WI38 (cell line): ENCODE results near the gene CLDN9.

Experiments used
- H3K4me3 ChIP-seq: 2 replicates; pipeline ENCODE4 v1.5.1; 2011; ENCODE audit warnings: low read depth, mild to moderate bottlenecking, control low read depth, low read length
- TF ChIP-seq, protein P1 (sequence below): IDR thresholded peaks from 2 replicates; pipeline ENCODE4 v1.5.1; 2012; ENCODE audit warnings: low read depth, mild to moderate bottlenecking, control low read depth, low read length

CLDN9 gene

DNA sequence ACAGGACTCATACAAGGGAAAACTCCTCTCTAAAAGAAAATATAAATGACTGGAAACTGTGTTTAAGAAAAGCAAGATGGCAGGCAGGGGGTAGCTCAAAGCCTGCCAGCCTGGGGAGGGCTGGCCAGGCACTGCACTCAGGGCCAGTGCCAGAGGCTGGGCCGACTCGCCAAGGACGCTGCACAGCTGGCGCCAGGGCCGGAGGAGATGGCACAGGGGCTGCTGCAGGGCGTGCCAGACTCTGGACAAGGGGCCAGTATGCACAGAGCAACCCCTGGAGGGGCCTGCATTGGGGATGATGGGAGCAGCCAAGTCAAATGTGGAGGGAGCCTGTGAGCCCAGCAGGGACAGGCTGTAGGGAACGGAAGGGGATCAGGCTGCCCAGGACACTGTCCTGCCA is 36.5 kb upstream of the CLDN9 start:
- TF ChIP-seq, protein P1, sequence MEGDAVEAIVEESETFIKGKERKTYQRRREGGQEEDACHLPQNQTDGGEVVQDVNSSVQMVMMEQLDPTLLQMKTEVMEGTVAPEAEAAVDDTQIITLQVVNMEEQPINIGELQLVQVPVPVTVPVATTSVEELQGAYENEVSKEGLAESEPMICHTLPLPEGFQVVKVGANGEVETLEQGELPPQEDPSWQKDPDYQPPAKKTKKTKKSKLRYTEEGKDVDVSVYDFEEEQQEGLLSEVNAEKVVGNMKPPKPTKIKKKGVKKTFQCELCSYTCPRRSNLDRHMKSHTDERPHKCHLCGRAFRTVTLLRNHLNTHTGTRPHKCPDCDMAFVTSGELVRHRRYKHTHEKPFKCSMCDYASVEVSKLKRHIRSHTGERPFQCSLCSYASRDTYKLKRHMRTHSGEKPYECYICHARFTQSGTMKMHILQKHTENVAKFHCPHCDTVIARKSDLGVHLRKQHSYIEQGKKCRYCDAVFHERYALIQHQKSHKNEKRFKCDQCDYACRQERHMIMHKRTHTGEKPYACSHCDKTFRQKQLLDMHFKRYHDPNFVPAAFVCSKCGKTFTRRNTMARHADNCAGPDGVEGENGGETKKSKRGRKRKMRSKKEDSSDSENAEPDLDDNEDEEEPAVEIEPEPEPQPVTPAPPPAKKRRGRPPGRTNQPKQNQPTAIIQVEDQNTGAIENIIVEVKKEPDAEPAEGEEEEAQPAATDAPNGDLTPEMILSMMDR, result no peak
- H3K4me3 ChIP-seq, result no peak overlapping the region

DNA sequence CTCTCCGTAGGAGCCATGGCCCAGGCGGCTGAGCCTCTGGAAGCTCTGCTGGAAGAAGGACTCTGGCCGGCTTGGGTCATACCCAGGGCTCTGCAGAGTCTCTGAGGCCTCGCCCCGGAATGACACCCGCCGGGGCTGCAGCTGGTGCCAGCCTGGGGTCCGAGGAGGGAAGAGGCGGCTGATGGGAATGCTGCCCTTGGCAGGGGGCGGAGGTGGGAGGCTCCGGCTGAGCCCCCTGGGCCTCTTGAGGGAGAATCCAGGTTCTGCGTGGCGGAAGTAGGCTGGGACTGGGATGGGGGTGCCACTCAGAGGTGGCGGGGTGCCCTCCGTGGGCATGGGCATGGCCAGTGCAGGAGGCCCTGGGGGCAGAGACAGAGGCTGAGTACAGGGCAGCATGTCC is 36.0 kb upstream of the CLDN9 start:
- TF ChIP-seq, protein P1, result no peak
- H3K4me3 ChIP-seq, result no peak overlapping the region

DNA sequence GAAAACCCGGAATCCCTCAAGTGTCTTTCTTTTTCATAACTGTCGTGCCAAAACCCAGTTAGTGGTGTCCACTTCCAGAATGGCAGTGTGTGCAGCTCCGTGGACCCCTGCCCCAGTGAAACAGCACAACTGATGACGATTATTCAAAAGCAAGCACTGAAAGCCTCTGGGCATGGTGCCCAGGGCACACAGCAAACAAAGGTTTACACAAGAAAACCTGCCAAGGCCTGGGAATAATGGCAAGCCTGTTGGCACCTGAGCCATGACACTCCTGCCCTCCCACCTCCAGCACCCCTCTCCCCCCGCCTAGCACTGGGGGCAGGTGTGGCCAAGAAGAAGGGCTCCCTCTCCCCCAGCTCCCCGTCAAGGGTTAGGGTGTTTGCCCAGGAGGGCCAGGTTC is 35.3 kb upstream of the CLDN9 start:
- TF ChIP-seq, protein P1, result no peak
- H3K4me3 ChIP-seq, result no peak overlapping the region

DNA sequence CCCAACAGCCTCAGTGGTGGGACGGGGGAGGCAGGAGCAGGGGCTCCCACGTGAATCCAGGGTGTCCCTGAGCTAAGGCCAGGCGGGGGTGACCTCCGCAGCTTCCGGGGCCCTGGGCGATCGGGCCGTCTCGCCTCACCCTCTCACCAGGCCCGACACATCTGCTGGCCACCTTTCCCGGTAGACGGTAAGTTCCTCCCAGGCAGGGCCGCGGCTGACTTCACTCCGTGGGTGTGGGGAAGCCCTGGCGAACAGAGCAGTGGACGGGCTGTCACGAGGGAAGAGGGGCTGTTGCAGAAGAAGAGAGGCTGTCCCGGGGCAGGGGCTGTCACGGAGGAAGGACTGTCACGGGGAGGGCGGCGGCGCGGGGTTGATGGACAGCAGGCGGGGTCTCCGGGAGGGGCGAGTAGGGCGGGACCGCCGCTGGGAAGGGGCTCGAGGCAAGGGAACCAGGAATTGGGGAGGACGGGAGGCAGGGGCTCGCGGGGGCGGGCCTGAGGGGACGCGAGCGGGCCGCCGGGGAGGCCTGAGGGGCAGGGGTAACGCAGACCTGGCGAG is 33.0 kb upstream of the CLDN9 start:
- peak overlapping the region; percentile 74 for H3K4me3 ChIP-seq
- TF ChIP-seq, protein P1, result no peak

DNA sequence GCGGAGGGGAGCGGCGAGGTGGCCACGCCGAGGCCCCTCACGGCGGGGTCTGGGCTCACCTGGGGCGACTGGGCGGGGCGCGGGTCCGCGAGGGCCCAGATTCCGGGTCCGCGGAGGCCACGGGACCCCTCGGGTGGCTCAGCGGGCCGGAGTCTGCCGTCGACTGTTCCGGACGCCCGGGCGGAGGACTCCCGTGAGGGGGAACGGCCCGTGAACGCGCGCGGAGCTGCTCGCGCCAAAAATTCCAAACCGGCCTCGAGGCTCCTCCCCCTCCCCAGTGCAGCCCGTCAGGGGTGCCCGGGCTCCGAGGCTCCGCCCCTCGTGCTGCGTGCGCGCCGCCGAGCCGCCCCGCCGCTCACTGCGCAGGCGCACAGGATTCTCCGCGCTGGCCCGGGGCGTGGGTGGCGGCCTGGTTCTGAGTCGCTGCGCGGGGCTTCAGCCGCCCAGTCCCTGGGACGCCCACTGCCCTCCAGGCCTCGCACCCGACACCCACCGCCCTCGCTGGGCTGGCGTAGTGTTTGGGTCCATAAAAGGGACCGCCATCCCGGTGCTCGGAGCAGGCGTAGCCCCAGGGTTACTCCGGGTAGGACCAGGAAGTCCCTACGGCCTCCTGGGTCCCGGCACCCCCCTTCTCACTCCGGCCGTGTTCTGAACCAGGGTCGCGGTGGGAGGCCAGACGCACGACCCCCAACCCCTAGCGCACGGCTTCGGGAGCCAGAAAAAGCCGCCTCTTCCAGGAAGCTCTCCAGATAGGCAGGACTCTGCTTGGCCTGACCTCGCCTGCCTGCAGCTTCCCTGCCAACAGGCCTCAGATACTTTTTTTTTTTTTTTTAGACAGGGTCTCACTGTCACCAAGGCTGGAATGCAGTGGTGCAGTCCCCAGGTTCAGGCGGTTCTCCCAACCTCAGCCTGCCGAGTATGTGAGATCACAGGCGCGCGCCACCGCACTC is 32.2 kb upstream of the CLDN9 start, which contains the start of gene PKMYT1:
Gene PKMYT1, minus strand, starts transcription at position 220 of the 950 bp plus-strand sequence. CDS start 789 bp downstream, outside the sequence.
- H3K4me3 ChIP-seq, result peak within 1 kb of the TSS; percentile 74
- TF ChIP-seq, protein P1, result no peak

DNA sequence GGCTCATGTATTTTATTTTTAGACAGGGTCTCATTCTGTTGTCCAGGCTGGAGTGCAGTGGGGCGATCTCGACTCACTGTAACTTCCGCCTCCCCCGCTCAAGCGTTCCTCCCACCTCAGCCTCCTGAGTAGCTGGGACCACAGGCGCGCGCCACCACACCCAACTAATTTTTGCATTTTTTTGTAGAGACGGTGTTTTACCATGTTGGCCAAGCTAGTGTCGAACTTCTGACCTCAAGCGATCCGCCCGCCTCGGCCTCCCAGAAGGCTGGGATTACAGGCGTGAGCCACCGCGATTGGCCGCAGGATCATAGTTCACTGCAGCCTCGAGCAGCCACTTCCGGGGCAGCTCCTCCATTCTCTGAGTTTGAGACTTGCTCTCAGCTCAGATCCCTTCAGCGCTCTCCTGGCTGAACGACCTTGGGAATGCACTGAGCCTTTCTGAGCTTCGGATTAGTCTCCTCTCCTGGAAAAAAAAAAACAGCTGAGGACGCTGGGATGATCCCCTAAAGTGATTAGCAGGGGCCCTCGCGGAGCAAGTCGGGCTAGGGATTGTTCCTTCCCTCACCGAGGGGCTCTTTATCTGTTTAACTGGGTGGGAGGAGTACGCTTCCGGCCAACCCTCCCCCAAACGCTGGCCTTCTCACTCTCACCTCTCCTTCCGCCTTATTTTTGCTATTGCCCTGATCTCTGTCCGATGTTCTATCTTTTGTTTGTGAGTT is 31.4 kb upstream of the CLDN9 start:
- TF ChIP-seq, protein P1, result no peak

More for the DNA sequence above, 31.4 kb upstream of the CLDN9 start:
- H3K4me3 ChIP-seq, result peak overlapping the region; percentile 74; the same call in 1 of the 2 replicates
